NCI-H510A (cell line): Measurements from ENCODE around the gene UNC119.
"Not testable (repeated sequence)": the region's sequence is repeated elsewhere in the genome, so short reads cannot be mapped to it uniquely, and the experiment has no call there.

ENCODE experiments used
- DNase-seq: peaks from one replicate; lab custom pipeline; 2025; lab: John Stamatoyannopoulos, UW

UNC119 gene

GRCh38 chr17:28552176-28552999 is at the start of gene UNC119:
Gene UNC119, minus strand, starts transcription at chr17:28552624. Its CDS starts 67 bp downstream, at chr17:28552557.
- peak; percentile 72 for DNase-seq

GRCh38 chr17:28599311-28600184 is 47.1 kb upstream of the UNC119 start:
- DNase-seq: peak; percentile 58

DNA sequence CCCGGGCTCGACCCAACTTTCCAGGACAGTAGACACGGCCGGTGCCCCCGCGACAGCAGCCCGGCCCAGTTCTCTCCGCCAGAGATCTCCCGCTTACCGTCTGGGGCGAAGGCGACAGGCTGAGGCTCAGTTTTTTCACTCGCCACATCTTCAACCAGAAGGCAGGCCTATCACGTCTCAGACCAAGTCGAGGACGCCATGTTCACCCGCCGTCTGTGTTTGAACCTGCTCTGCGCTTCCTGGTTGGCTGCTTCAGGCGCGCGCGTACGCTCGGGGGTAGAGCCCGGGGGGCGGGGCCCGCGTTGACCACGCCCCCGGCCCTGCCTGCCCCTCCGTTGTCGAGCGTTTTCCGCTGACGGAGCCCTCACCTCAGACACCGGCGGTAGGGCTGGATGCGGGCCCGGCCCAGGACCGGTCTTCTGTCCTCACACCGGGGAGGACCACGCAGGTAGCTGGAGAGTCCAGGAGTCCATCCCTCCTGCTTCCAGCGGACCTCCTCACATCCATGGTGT is 46.4 kb upstream of the UNC119 start, which contains the start of gene SPAG5:
Gene SPAG5, minus strand, starts transcription at position 227 of the 512 bp plus-strand sequence. Its CDS starts 79 bp downstream, at position 148.
- DNase-seq: peak; percentile 84

DNA sequence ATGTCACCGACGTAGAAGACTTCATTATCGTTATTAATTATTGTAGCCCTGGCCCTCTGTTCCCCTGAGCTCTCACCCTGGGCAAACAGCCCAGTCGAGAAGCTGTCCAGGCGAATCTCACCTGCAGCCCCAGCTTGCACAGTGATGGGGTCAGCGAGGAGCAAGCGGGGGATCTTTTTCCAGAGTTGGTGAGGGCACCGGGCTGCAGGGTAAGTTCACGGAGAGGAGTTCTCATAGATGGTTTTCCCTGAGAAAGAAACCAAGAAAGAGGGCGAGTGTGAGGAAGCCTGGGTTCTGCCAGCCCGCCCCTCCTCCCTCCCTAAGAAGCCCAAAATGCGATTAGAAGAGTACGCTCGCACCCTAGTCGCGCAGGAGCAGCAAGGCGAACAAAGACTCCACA is 46.0 kb upstream of the UNC119 start:
- no peak for DNase-seq

- DNase-seq: no peak
Observed at GRCh38 chr17:28597606-28598383, 45.4 kb upstream of the UNC119 start.

- DNase-seq: no peak
Observed at GRCh38 chr17:28592260-28592659, 39.8 kb upstream of the UNC119 start.

GRCh38 chr17:28585851-28586250 is 33.4 kb upstream of the UNC119 start:
- no peak for DNase-seq

GRCh38 chr17:28584434-28584833 is 32.0 kb upstream of the UNC119 start:
- DNase-seq: no peak

- DNase-seq: no peak
Observed at GRCh38 chr17:28582513-28582912, 30.1 kb upstream of the UNC119 start.

DNA sequence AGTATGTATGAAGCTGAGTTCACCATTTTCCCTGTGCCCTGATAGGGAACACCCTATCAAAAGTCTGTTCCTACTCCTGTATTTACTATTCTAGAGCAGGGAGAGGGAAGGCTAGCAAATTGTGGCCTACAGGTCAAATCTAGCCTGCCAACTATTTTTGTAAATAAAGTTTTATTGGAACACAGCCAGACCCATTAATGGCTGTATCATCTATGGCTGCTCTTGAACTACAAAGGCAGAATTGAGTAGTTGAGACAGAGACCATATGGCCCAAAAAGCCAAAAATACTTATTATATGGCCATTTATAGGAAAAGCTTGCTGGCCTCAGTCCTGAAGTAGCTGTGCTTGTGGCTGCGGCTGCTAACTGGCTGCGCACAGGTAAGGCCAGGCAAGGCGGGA is 28.5 kb upstream of the UNC119 start:
- DNase-seq: no peak

DNA sequence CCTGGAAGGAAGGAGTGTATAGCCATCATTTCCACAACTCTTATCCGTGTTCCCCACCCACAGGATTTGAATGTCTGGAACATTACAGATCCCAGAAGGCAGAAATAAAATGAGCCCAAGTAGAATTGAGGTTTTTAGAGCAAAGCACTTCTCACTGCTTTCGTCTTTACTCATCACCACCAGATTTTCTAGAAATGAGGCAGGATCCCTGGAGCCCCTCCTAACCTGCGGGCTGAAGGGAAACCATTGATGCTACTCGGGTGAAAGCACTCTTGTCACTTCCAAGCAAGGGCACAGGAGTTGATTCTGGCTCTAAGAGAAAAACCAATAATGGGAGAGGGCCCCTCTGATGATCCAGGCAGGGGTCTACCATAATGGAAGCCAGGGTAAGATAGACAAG is 27.1 kb upstream of the UNC119 start:
- DNase-seq: no peak

DNA sequence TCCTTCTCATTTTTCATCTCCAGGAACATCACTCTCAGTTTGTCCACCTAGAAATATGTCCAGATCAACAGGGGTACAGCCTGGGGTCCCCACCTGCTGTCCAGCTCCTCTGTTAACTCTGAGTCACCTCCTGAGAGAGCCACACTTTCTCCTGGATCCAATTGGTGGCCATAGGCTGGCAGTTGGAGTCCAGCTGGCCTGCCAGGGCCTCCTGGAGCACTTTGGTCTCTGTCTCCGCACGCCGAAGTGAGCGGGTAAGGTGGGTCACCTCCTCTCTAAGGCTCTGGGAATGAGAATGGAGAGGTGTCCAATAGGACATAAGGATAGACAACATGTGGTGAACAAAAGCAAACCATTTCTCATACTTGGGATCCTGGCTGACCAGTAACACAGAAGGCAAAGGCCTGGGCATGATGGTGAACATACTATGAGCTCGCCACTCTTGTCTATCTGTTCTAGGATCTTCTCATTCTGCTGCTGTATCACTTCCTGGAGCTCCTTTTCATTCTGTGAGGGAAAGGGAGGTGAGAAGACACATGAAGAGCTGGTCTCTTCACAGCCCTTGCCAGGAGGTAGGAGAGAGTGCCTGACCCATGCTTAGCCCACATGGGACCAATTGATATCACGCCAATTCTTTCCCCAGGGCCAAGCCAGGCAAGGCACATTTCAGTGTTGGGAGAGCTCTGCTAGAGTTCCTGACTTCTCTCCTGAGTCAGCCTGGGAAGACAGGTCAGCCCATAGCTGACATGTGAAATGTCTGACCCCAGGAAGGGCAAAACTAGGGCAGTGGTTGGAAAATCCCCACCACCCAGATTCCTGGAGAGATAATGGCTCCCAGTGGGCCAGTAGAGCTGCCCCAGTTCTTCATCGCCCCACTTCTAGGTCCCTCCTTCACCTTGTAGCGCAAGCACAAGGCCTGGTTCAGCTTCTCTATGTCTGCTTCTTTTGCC is 26.1 kb upstream of the UNC119 start:
- DNase-seq: no peak

GRCh38 chr17:28577466-28577824 is 25.0 kb upstream of the UNC119 start:
- DNase-seq: no peak

- DNase-seq: peak; percentile 87
Observed at GRCh38 chr17:28576758-28577465, 24.5 kb upstream of the UNC119 start, which contains the start of gene ALDOC. Gene ALDOC, minus strand, starts transcription at chr17:28576895. Its CDS starts 1,363 bp downstream, at chr17:28575532.

GRCh38 chr17:28576016-28576415 is 23.6 kb upstream of the UNC119 start:
- not testable (repeated sequence) for DNase-seq

DNA sequence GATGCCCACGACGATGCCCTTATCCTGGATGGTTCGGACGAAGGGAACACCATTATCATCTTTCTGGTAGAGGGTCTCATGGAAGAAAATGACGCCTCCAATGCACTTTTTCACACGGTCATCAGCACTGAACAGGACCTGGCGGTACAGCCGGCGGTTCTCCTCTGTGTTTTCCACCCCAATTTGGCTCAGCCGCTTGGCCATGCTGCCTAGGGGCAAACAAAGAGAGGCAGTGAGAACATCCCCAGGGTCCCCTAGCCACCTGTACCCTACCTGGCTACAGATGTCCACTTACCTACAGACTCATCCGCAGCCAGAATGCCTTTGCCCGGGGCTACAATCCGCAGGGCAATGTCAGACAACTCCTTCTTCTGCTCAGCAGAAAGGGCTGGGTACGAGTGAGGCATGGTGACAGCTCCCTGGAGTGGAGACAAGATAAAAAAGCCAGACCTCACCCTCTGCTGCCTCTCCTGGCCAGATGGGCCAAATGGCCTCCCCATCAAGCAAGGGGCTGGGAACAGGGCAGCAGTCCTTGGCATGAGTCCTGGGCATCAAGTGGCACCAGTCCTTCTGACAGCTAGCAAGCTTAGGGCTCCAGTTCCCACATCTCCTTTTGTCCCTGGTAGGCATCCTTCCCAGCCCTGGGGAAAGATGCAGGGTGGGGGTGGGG is 22.8 kb upstream of the UNC119 start:
- DNase-seq: no peak

GRCh38 chr17:28574526-28574925 is 22.1 kb upstream of the UNC119 start:
- no peak for DNase-seq

- DNase-seq: no peak
Observed at GRCh38 chr17:28573966-28574480, 21.6 kb upstream of the UNC119 start.

- DNase-seq: no peak
Observed at GRCh38 chr17:28573521-28573920, 21.1 kb upstream of the UNC119 start.
